Activated CD8-positive, alpha-beta T cell treated with anti-CD3 and anti-CD28 coated beads for 36 hours (primary cell): Measurements from ENCODE around the gene CD164L2. TPM values are rescaled to one million over a fixed set of nuclear protein-coding genes. Genes with fewer than 3 reads are reported as not detected.
A peak's percentile ranks its signal among the peaks of the same experiment; 100 is the strongest.

ENCODE experiments used
- ATAC-seq: fragments of 200-7000 bp; cut with Tn5 transposase; one replicate; pipeline ENCODE4 v1.10.0; 2021; ENCODE audit warnings: mild to moderate bottlenecking, moderate library complexity
- CTCF ChIA-PET: fragments of 350-600 bp; sonication (Branson Sonifier 250); formaldehyde crosslinking; loops from one replicate; lab custom pipeline; 2021; ENCODE audit warnings: antibody characterized with exemption; lab: Charles Lee
- POLR2A ChIA-PET: fragments of 350-600 bp; sonication (Branson Sonifier 250); formaldehyde crosslinking; loops from one replicate; lab custom pipeline; 2021; ENCODE audit warnings: antibody characterized with exemption; lab: Charles Lee
- DNase-seq: peaks from one replicate; pipeline ENCODE4 v3.0.0-alpha.2; 2020
- H3K27ac Mint-ChIP-seq: one replicate; pipeline ENCODE4 v1.8.0; 2021; ENCODE audit warnings: mild to moderate bottlenecking, mixed read lengths
- H3K27me3 Mint-ChIP-seq: one replicate; pipeline ENCODE4 v1.8.0; 2021; ENCODE audit warnings: mixed read lengths
- H3K36me3 Mint-ChIP-seq: one replicate; pipeline ENCODE4 v1.8.0; 2021; ENCODE audit warnings: low read depth, mixed read lengths
- H3K4me1 Mint-ChIP-seq: one replicate; pipeline ENCODE4 v1.8.0; 2021; ENCODE audit warnings: low read depth, mixed read lengths
- H3K4me3 Mint-ChIP-seq: one replicate; pipeline ENCODE4 v1.8.0; 2021; ENCODE audit warnings: mild to moderate bottlenecking, moderate library complexity, mixed read lengths
- H3K9me3 Mint-ChIP-seq: one replicate; pipeline ENCODE4 v1.8.0; 2021; ENCODE audit warnings: mixed read lengths
- intact Hi-C: fragments of 100-400 bp; cut with micrococcal nuclease; formaldehyde crosslinking; loops from one replicate; pipeline ENCODE4 v1.10.0; 2022
- total RNA-seq, 2 experiments: library from RNA; stranded (reverse); gene quantifications; one replicate each; pipeline ENCODE4 v1.2.3, GENCODE V29; 2021
- TF ChIP-seq, protein P1 (sequence below): fragments of 200-600 bp; IDR thresholded peaks from one replicate; pipeline ENCODE4 v1.8.0; 2022; ENCODE audit warnings: antibody characterized with exemption, mild to moderate bottlenecking

Gene CD164L2
- total RNA-seq, 2 experiments from 2014 or later: not detected

DNA sequence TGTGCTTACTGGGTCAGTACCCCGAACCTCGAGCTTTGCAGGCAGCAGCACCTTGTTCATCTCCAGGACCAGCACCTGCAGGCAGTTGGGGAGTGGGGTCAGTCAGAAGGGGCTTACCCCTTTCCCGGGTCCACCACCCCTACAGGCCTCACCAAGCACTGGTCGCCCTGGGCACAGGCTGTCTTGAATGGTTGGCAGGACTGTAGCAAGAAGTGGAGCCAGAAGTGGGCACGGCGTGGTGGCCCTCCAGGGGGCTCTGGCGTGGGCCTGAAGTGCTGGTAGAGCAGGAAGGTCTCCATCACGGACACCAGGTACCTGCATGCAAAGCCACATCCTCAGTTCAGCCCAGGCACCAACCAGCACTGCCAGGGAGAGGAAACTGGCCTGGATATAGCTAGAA lies 21.6 kb downstream of the CD164L2 start:
- Mint-ChIP-seq H3K36me3 (no peaks in the 10 kb centered on the region), H3K4me3 (no peak overlapping the region), H3K27me3 (peaks cover 2% of the 10 kb centered on the region), H3K9me3 (no peaks in the 10 kb centered on the region), H3K27ac (no peak overlapping the region), H3K4me1 (peaks cover 38% of the 10 kb centered on the region)
- ChIA-PET CTCF (interaction anchor here (1.1 to 2.6 kb wide), 5 partner anchors 20 to 41 kb away, joined by 3 to 9 read pairs (median 4); no protein-coding TSS in a partner anchor), POLR2A (interaction anchor here (1.1 to 1.3 kb wide), 2 partner anchors 9 to 11 kb away, joined by 3 to 4 read pairs; no protein-coding TSS in a partner anchor)
- TF ChIP-seq, protein P1, sequence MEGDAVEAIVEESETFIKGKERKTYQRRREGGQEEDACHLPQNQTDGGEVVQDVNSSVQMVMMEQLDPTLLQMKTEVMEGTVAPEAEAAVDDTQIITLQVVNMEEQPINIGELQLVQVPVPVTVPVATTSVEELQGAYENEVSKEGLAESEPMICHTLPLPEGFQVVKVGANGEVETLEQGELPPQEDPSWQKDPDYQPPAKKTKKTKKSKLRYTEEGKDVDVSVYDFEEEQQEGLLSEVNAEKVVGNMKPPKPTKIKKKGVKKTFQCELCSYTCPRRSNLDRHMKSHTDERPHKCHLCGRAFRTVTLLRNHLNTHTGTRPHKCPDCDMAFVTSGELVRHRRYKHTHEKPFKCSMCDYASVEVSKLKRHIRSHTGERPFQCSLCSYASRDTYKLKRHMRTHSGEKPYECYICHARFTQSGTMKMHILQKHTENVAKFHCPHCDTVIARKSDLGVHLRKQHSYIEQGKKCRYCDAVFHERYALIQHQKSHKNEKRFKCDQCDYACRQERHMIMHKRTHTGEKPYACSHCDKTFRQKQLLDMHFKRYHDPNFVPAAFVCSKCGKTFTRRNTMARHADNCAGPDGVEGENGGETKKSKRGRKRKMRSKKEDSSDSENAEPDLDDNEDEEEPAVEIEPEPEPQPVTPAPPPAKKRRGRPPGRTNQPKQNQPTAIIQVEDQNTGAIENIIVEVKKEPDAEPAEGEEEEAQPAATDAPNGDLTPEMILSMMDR: no peak
- DNase-seq: no peak
- intact Hi-C loops: no loop called here
- no peak for ATAC-seq

DNA sequence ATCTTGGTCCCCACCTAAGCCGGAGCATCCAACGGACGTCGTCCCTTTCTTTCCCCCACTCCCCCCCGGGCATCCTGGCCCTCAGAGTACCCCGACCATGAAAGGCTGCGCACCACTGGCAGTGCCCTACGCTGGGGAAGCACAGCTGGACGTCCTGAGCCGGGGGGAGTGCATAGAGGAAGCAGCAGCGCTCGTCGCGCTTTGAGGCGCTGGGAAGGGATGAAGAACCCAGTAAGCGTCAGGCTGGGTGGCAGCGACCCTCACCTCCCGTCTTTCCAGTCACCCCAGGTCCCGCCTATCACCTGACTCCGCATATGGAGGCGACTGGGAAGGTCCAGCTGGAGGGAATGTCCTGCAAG lies 22.1 kb downstream of the CD164L2 start:
- CTCF ChIA-PET: interaction anchor here (1.1 kb wide), 1 partner anchor 20 kb away, joined by 3 read pairs; no protein-coding TSS in a partner anchor
- Mint-ChIP-seq H3K4me1 (peaks cover 43% of the 10 kb centered on the region), H3K27me3 (peaks cover 2% of the 10 kb centered on the region), H3K9me3 (no peaks in the 10 kb centered on the region), H3K4me3 (no peak overlapping the region), H3K36me3 (no peaks in the 10 kb centered on the region), H3K27ac (no peak overlapping the region)
- no peak for DNase-seq
- POLR2A ChIA-PET: no interaction called here
- no peak for ATAC-seq
- TF ChIP-seq, protein P1: no peak
- intact Hi-C loops: no loop called here

DNA sequence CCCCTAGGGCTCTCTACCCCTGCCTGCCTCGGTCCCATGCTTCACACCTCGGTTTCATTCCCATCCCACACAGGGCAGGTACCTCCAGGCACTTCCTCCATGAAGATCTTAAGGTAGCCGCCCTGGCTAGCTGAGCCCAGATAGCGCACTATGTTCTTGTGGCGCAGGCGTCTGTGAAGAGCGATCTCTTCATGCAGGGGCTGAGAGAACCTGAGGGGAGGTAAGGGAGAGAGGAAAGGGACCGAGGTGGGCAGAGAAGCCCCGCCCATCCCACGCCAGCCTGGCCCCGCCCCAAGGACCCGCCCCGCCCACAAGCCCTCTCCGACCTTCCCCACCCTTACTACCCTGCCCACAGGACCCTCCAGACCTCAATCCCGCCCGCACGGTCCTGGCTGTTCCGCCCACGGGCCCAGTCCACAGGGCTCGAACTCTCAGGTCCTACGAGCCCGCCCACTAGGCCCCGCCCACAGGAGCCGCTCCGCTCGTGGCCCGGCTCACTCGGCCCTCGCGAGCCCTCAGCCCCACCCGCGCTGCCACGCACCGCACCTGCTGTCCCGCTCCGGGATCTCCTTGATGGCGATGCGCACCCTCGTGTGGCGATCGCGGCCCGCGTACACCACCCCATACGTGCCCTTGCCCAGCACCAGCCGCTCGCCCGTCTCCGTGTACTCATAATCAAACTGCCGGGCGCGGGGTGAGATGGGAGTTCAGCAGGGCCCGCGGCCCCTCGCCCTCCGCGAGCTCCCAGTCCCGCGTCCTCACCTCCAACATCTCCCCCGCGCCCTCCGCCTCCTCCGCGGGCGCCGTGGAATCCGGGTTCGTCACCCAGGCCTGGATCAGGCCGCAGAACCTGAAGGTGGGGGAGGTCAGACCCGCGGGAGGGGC lies 22.7 kb downstream of the CD164L2 start:
- ChIA-PET CTCF (interaction anchor here (1.1 to 8.9 kb wide), 5 partner anchors 11 to 60 kb away, joined by 3 to 85 read pairs (median 32); partner anchors contain the start of gene CD164L2), POLR2A (interaction anchor here (0.6 to 0.7 kb wide), 3 partner anchors 10 to 359 kb away, joined by 3 to 4 read pairs (median 3); no protein-coding TSS in a partner anchor)
- TF ChIP-seq, protein P1: no peak
- ATAC-seq (peak; percentile 7), DNase-seq (peak; percentile 57)
- Mint-ChIP-seq H3K4me3 (peak overlapping the region; percentile 60), H3K36me3 (peaks cover 2% of the 10 kb centered on the region), H3K27ac (no peak overlapping the region), H3K9me3 (no peaks in the 10 kb centered on the region), H3K27me3 (peaks cover 2% of the 10 kb centered on the region), H3K4me1 (peaks cover 45% of the 10 kb centered on the region)
- intact Hi-C loops: no loop called here

DNA sequence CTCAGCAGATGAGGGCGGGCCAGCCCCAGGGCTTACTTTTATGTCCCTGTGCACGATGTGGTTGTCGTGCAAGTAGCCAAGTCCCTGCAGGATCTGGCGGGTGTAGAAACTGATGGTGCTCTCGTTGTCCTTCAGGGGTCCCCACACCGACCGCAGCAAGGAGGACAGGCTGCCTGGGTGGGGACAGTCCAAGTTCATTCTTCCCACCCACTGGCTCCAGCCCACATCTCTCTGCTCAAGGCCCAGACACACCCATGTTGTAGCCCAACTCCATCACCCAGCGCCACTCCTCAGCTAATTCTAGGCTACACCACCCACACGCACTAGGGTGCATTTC lies 23.3 kb downstream of the CD164L2 start:
- ChIA-PET CTCF (interaction anchor here (3.2 to 8.9 kb wide), 4 partner anchors 11 to 60 kb away, joined by 16 to 85 read pairs (median 54); partner anchors contain the start of gene CD164L2), POLR2A (interaction anchor here (0.6 to 0.7 kb wide), 3 partner anchors 11 to 359 kb away, joined by 3 to 4 read pairs (median 3); no protein-coding TSS in a partner anchor)
- intact Hi-C loops: no loop called here
- Mint-ChIP-seq H3K27me3 (peaks cover 2% of the 10 kb centered on the region), H3K36me3 (peaks cover 2% of the 10 kb centered on the region), H3K9me3 (no peaks in the 10 kb centered on the region), H3K4me1 (peaks cover 44% of the 10 kb centered on the region), H3K4me3 (peak overlapping the region; percentile 60), H3K27ac (no peak overlapping the region)
- DNase-seq (no peak), ATAC-seq (peak; percentile 7)
- TF ChIP-seq, protein P1: no peak
